HG03045 (cell line): ENCODE measurements around the gene CSTF3.

Experiments
- ATAC-seq: cut with Tn5 transposase; IDR thresholded peaks from one replicate; pipeline ENCODE4 v1.9.1; 2021; ENCODE audit warnings: mild to moderate bottlenecking, moderate library complexity; ENCODE audit not compliant: unreplicated experiment

CSTF3 gene

DNA sequence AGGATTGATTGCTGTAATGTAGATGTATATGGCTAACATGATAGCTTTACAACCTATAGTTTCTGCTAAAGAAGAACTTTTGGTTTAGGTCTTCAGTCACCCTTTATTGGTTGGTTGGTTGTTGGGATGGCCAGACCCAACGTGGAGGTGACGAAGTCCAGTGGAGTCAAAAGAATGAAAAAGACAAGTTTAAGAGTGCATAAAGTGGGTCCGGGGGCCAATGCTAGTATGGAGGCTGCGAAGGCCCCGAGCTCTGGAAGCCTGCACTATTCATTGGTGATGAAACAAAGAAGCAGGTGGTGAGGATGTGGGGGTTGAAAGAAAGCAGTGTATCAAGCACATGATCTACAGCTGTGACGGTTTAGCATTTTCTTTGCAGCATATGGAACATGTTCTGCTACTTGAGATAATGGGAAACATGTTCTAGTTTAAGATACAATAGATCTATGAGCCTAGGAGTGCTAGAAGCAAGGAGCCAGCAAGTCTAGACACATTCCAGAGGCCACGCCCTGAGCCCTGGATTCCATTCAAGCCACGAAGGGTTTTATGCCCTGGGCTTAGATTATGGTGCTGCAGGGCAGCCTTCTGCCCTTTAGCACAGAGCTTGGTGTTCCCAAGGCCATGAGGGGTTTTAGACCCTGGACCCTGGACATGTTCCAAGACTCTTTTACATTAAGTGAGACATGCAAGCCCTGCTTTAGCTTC, 115.6 kb downstream of the CSTF3 start:
- ATAC-seq: no peak

DNA sequence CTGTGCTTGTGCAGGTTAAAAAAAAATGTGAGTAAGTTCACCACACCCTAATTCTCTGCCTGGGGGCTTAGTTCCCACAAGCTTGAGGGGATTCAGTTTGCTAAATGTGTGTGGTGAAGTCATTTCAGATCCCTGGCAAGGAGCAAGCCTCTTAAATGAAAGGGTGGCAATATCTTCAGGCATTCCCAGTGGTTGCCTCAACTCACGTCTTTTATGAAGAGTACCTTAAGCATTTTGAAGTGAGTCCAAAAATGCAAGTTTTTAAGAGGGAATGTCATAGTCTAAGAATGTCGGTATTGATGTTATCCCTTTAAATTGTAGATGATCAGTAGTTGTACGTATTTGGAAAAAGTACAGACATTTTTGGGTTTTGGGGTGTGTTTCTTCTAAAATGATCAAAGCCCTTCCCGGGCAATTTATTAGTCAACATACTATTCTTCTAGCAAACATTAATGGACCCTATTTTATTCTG, 117.0 kb downstream of the CSTF3 start:
- no peak for ATAC-seq

DNA sequence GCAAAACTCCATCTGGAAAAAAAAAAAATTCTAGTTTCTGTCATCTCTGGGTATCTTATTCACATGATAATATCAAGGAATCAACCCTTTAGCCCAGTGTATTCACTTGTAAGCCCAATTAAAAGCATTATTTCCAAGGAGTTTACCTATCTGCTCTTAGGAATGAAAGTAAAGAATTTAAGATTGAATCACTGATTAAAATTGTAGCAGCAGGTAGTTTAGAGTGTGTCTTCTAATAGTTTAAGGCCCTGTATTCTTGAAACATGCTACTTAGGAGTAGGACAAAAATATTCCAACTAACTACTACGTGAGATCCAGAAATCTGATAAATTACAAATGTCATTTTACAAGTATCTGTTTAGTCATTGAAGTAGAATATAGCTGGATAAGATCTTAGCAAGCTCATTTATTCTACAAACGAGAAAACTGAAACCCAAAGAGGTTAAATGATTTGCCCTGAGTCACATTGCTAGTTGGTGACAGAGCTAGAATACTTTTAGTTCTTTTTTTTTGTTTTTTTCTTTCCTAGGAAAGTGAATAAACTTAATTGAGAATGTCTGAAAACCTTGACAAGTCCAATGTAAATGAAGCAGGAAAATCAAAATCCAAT, 118.0 kb downstream of the CSTF3 start:
- no peak for ATAC-seq

DNA sequence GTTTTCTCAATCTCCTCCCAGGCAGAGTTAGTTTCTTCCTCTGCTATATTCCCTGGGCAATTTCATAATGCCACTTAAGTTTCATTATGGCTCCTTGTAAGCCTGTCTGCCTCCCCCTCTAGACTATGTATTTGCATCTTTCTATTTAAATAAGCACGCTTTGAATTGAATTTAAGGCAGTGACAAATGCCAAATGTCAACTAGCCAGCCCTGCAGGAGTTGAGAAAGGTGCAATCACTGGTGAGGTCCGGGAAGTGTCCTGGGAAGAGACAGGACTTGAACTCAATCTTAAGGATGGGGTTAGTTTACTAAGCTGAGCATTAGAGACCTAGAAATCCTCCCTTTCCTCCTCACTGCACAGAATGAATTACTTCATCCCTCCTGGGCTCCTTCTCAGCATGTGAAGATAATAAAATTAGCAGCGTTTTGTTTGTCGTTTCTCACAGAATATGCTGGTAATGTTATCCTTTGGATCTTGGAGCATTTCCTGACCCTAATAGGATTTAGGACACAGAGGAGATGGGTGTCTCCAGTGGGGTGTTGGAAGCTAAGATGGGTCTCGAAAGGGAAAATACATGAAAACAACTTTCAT, 120.3 kb downstream of the CSTF3 start:
- ATAC-seq: no peak

- ATAC-seq: peak; percentile 31
These were observed 121.0 kb downstream of the CSTF3 start for GRCh38 chr11:33040033-33040861.

- peak; percentile 76 for ATAC-seq
These were observed 121.8 kb downstream of the CSTF3 start, which contains the start of gene TCP11L1 for GRCh38 chr11:33039274-33040032. TCP11L1 (plus strand) TSS chr11:33039572; CDS start chr11:33043774, 4,202 bp downstream.

GRCh38 chr11:33035011-33035410, 126.3 kb downstream of the CSTF3 start:
- ATAC-seq: no peak
